ENCODE results near the gene GPR35. TPM values are rescaled to one million over a fixed set of nuclear protein-coding genes. Genes with fewer than 3 reads are reported as not detected.

GPR35 gene
- total RNA-seq, 1 donor from 2014 or later, result 0.82 TPM

GRCh38 chr2:240576436-240577205 lies 48.7 kb upstream of the GPR35 start:
- Histone ChIP-seq H3K4me2 (ENCODE audit: low read length) (no peak overlapping the region), H3K4me1 (ENCODE audit: insufficient read depth, low read length) (peaks cover 12% of the 10 kb centered on the region), H3K4me3 (ENCODE audit: insufficient read depth, low read depth, low read length) (no peak overlapping the region), H3K9ac (ENCODE audit: low read length) (no peak overlapping the region), H3K9me3 (ENCODE audit: insufficient read depth, low read depth, low read length) (no peaks in the 10 kb centered on the region), H3K27me3 (ENCODE audit: insufficient read depth, low read length) (no peaks in the 10 kb centered on the region), H3K79me2 (ENCODE audit: insufficient read depth, low read length) (peaks cover 7% of the 10 kb centered on the region), H3K36me3 (ENCODE audit: insufficient read depth, low read length) (no peaks in the 10 kb centered on the region), H3K27ac (ENCODE audit: low read depth, low read length) (no peak overlapping the region), H4K20me1 (ENCODE audit: insufficient read depth, low read length) (peaks cover 30% of the 10 kb centered on the region), H2AFZ (ENCODE audit: low read depth, low read length) (no peak overlapping the region)
- H3K4me3 Mint-ChIP-seq (ENCODE audit: unreplicated experiment), result no peak overlapping the region
- DNase-seq (ENCODE audit: low read depth) (no peak), FAIRE-seq (no peak)
- H3K27ac Mint-ChIP-seq (ENCODE audit: unreplicated experiment), result no peak overlapping the region
- peaks cover 12% of the 10 kb centered on the region for H3K4me1 Mint-ChIP-seq (ENCODE audit: low read depth, unreplicated experiment)
- peaks cover 5% of the 10 kb centered on the region for H3K36me3 Mint-ChIP-seq (ENCODE audit: low read depth, unreplicated experiment)
- no peak for TF ChIP-seq EZH2 (IDR thresholded peaks at IDR 0.05; ENCODE audit: insufficient read depth, low read length)
- TF ChIP-seq CTCF (IDR thresholded peaks at IDR 0.05; ENCODE audit: insufficient read depth, low read depth, low read length), result no peak
- no peaks in the 10 kb centered on the region for H3K9me3 Mint-ChIP-seq (ENCODE audit: unreplicated experiment)
- H3K27me3 Mint-ChIP-seq (ENCODE audit: low read depth, unreplicated experiment), result no peaks in the 10 kb centered on the region

- Histone ChIP-seq H3K27me3 (ENCODE audit: insufficient read depth, low read length) (no peaks in the 10 kb centered on the region), H4K20me1 (ENCODE audit: insufficient read depth, low read length) (peaks cover 34% of the 10 kb centered on the region), H3K4me2 (ENCODE audit: low read length) (no peak overlapping the region), H3K4me3 (ENCODE audit: insufficient read depth, low read depth, low read length) (no peak overlapping the region), H3K9me3 (ENCODE audit: insufficient read depth, low read depth, low read length) (no peaks in the 10 kb centered on the region), H3K9ac (ENCODE audit: low read length) (no peak overlapping the region), H3K79me2 (ENCODE audit: insufficient read depth, low read length) (peaks cover 14% of the 10 kb centered on the region), H2AFZ (ENCODE audit: low read depth, low read length) (no peak overlapping the region), H3K36me3 (ENCODE audit: insufficient read depth, low read length) (no peaks in the 10 kb centered on the region), H3K4me1 (ENCODE audit: insufficient read depth, low read length) (peaks cover 12% of the 10 kb centered on the region), H3K27ac (ENCODE audit: low read depth, low read length) (no peak overlapping the region)
- Mint-ChIP-seq H3K9me3 (ENCODE audit: unreplicated experiment) (no peaks in the 10 kb centered on the region), H3K27me3 (ENCODE audit: low read depth, unreplicated experiment) (no peaks in the 10 kb centered on the region), H3K4me1 (ENCODE audit: low read depth, unreplicated experiment) (peaks cover 16% of the 10 kb centered on the region), H3K4me3 (ENCODE audit: unreplicated experiment) (no peak overlapping the region), H3K27ac (ENCODE audit: unreplicated experiment) (no peak overlapping the region), H3K36me3 (ENCODE audit: low read depth, unreplicated experiment) (peaks cover 5% of the 10 kb centered on the region)
- no peak for TF ChIP-seq CTCF (IDR thresholded peaks at IDR 0.05; ENCODE audit: insufficient read depth, low read depth, low read length)
- no peak for TF ChIP-seq EZH2 (IDR thresholded peaks at IDR 0.05; ENCODE audit: insufficient read depth, low read length)
- DNase-seq (ENCODE audit: low read depth) (no peak), FAIRE-seq (no peak)
Observed at GRCh38 chr2:240577281-240578109, 47.8 kb upstream of the GPR35 start.
